Activated T-helper 17 cell treated with anti-CD3 and anti-CD28 coated beads, Interleukin-2, amount 50 U/mL, for 72 hours (primary cell): ENCODE data around the gene NAA10. TPM values are rescaled to one million over a fixed set of nuclear protein-coding genes. Genes with fewer than 3 reads are reported as not detected.

Source experiments
- ATAC-seq: fragments of 150-1000 bp; cut with Tn5 transposase; replicated peaks from 2 replicates; pipeline ENCODE4 v1.10.0; 2021; ENCODE audit warnings: mild to moderate bottlenecking, moderate library complexity
- H3K27ac Mint-ChIP-seq: one replicate; pipeline ENCODE4 v1.8.0; 2022; ENCODE audit warnings: mixed read lengths
- H3K27me3 Mint-ChIP-seq: one replicate; pipeline ENCODE4 v1.8.0; 2022; ENCODE audit warnings: mixed read lengths
- H3K36me3 Mint-ChIP-seq: one replicate; pipeline ENCODE4 v1.8.0; 2022; ENCODE audit warnings: low read depth, mild to moderate bottlenecking, mixed read lengths
- H3K4me1 Mint-ChIP-seq: one replicate; pipeline ENCODE4 v1.8.0; 2022; ENCODE audit warnings: mixed read lengths
- H3K4me3 Mint-ChIP-seq: one replicate; pipeline ENCODE4 v1.8.0; 2022; ENCODE audit warnings: mild to moderate bottlenecking, mixed read lengths
- H3K9me3 Mint-ChIP-seq: one replicate; pipeline ENCODE4 v1.8.0; 2022; ENCODE audit warnings: mixed read lengths
- total RNA-seq, 2 donors: library from RNA; stranded (reverse); gene quantifications; one replicate each; pipeline ENCODE4 v1.2.3, GENCODE V29; 2022

NAA10 gene
- total RNA-seq, 2 donors from 2014 or later = 74.7 to 146 TPM

- H3K36me3 Mint-ChIP-seq = peaks cover 70% of the 10 kb centered on the region
- H3K9me3 Mint-ChIP-seq = no peaks in the 10 kb centered on the region
- H3K27me3 Mint-ChIP-seq = no peaks in the 10 kb centered on the region
- no peak overlapping the region for H3K4me3 Mint-ChIP-seq
- no peaks in the 10 kb centered on the region for H3K4me1 Mint-ChIP-seq
- H3K27ac Mint-ChIP-seq = no peak overlapping the region
- ATAC-seq = no peak
Observed at GRCh38 chrX:153959649-153960048, 24.8 kb upstream of the NAA10 start.

- H3K4me3 Mint-ChIP-seq = no peak overlapping the region
- H3K9me3 Mint-ChIP-seq = no peaks in the 10 kb centered on the region
- ATAC-seq = no peak
- H3K36me3 Mint-ChIP-seq = peaks cover 79% of the 10 kb centered on the region
- no peak overlapping the region for H3K27ac Mint-ChIP-seq
- H3K27me3 Mint-ChIP-seq = no peaks in the 10 kb centered on the region
- H3K4me1 Mint-ChIP-seq = no peaks in the 10 kb centered on the region
Observed at GRCh38 chrX:153958605-153959004, 23.8 kb upstream of the NAA10 start.

- H3K4me1 Mint-ChIP-seq = no peaks in the 10 kb centered on the region
- ATAC-seq = no peak
- no peaks in the 10 kb centered on the region for H3K27me3 Mint-ChIP-seq
- H3K4me3 Mint-ChIP-seq = no peak overlapping the region
- peaks cover 81% of the 10 kb centered on the region for H3K36me3 Mint-ChIP-seq
- H3K27ac Mint-ChIP-seq = no peak overlapping the region
- no peaks in the 10 kb centered on the region for H3K9me3 Mint-ChIP-seq
Observed at GRCh38 chrX:153957224-153957623, 22.4 kb upstream of the NAA10 start.

GRCh38 chrX:153956044-153956907, 21.4 kb upstream of the NAA10 start:
- Mint-ChIP-seq H3K27ac (no peak overlapping the region), H3K9me3 (no peaks in the 10 kb centered on the region), H3K4me1 (no peaks in the 10 kb centered on the region), H3K4me3 (no peak overlapping the region), H3K27me3 (no peaks in the 10 kb centered on the region), H3K36me3 (peaks cover 80% of the 10 kb centered on the region)
- no peak for ATAC-seq

GRCh38 chrX:153955228-153955732, 20.4 kb upstream of the NAA10 start:
- peaks cover 80% of the 10 kb centered on the region for H3K36me3 Mint-ChIP-seq
- no peak for ATAC-seq
- H3K27me3 Mint-ChIP-seq = no peaks in the 10 kb centered on the region
- H3K4me1 Mint-ChIP-seq = no peaks in the 10 kb centered on the region
- H3K9me3 Mint-ChIP-seq = no peaks in the 10 kb centered on the region
- no peak overlapping the region for H3K27ac Mint-ChIP-seq
- H3K4me3 Mint-ChIP-seq = no peak overlapping the region

GRCh38 chrX:153954558-153955227, 19.9 kb upstream of the NAA10 start:
- no peak for ATAC-seq
- H3K9me3 Mint-ChIP-seq = no peaks in the 10 kb centered on the region
- no peak overlapping the region for H3K4me3 Mint-ChIP-seq
- H3K27ac Mint-ChIP-seq = no peak overlapping the region
- H3K27me3 Mint-ChIP-seq = no peaks in the 10 kb centered on the region
- H3K4me1 Mint-ChIP-seq = no peaks in the 10 kb centered on the region
- peaks cover 79% of the 10 kb centered on the region for H3K36me3 Mint-ChIP-seq

- Mint-ChIP-seq H3K27ac (no peak overlapping the region), H3K9me3 (no peaks in the 10 kb centered on the region), H3K4me1 (no peaks in the 10 kb centered on the region), H3K36me3 (peaks cover 82% of the 10 kb centered on the region), H3K4me3 (no peak overlapping the region), H3K27me3 (no peaks in the 10 kb centered on the region)
- peak; percentile 8 for ATAC-seq
Observed at GRCh38 chrX:153953892-153954557, 19.2 kb upstream of the NAA10 start.

- peaks cover 82% of the 10 kb centered on the region for H3K36me3 Mint-ChIP-seq
- peak; percentile 75 for ATAC-seq
- no peaks in the 10 kb centered on the region for H3K27me3 Mint-ChIP-seq
- H3K27ac Mint-ChIP-seq = no peak overlapping the region
- H3K4me3 Mint-ChIP-seq = no peak overlapping the region
- H3K4me1 Mint-ChIP-seq = no peaks in the 10 kb centered on the region
- no peaks in the 10 kb centered on the region for H3K9me3 Mint-ChIP-seq
Observed at GRCh38 chrX:153953342-153953830, 18.5 kb upstream of the NAA10 start.

- H3K27me3 Mint-ChIP-seq = no peaks in the 10 kb centered on the region
- peaks cover 2% of the 10 kb centered on the region for H3K4me1 Mint-ChIP-seq
- no peak overlapping the region for H3K27ac Mint-ChIP-seq
- peaks cover 85% of the 10 kb centered on the region for H3K36me3 Mint-ChIP-seq
- ATAC-seq = no peak
- H3K9me3 Mint-ChIP-seq = no peaks in the 10 kb centered on the region
- no peak overlapping the region for H3K4me3 Mint-ChIP-seq
Observed at GRCh38 chrX:153952373-153953026, 17.7 kb upstream of the NAA10 start.

- Mint-ChIP-seq H3K4me3 (no peak overlapping the region), H3K27me3 (no peaks in the 10 kb centered on the region), H3K27ac (no peak overlapping the region), H3K9me3 (no peaks in the 10 kb centered on the region), H3K4me1 (peaks cover 6% of the 10 kb centered on the region), H3K36me3 (peaks cover 82% of the 10 kb centered on the region)
- no peak for ATAC-seq
Observed at GRCh38 chrX:153951683-153952372, 17.0 kb upstream of the NAA10 start.

GRCh38 chrX:153950127-153950526, 15.3 kb upstream of the NAA10 start:
- H3K36me3 Mint-ChIP-seq = peaks cover 66% of the 10 kb centered on the region
- no peak overlapping the region for H3K4me3 Mint-ChIP-seq
- no peak overlapping the region for H3K27ac Mint-ChIP-seq
- no peaks in the 10 kb centered on the region for H3K27me3 Mint-ChIP-seq
- peaks cover 6% of the 10 kb centered on the region for H3K4me1 Mint-ChIP-seq
- ATAC-seq = no peak
- H3K9me3 Mint-ChIP-seq = no peaks in the 10 kb centered on the region

GRCh38 chrX:153948847-153949805, 14.3 kb upstream of the NAA10 start:
- Mint-ChIP-seq H3K9me3 (no peaks in the 10 kb centered on the region), H3K36me3 (peaks cover 60% of the 10 kb centered on the region), H3K27ac (no peak overlapping the region), H3K4me1 (peaks cover 6% of the 10 kb centered on the region), H3K27me3 (no peaks in the 10 kb centered on the region), H3K4me3 (no peak overlapping the region)
- no peak for ATAC-seq

- H3K4me3 Mint-ChIP-seq = no peak overlapping the region
- ATAC-seq = no peak
- no peaks in the 10 kb centered on the region for H3K27me3 Mint-ChIP-seq
- no peak overlapping the region for H3K27ac Mint-ChIP-seq
- peaks cover 50% of the 10 kb centered on the region for H3K36me3 Mint-ChIP-seq
- no peaks in the 10 kb centered on the region for H3K9me3 Mint-ChIP-seq
- peaks cover 6% of the 10 kb centered on the region for H3K4me1 Mint-ChIP-seq
Observed at GRCh38 chrX:153948002-153948466, 13.2 kb upstream of the NAA10 start.
